MM.1S (cell line): Measurements from ENCODE around the gene OR13C9.
"Not testable (repeated sequence)": the region's sequence is repeated elsewhere in the genome, so short reads cannot be mapped to it uniquely, and the experiment has no call there.

Experiments
- EZH2 ChIP-seq: fragments of 300-600 bp; sonication (generic); optimal IDR thresholded peaks from 2 replicates; pipeline ENCODE3; 2017; ENCODE audit warnings: low read depth, mild to moderate bottlenecking, antibody characterized with exemption, low read length, mixed read lengths
- TF ChIP-seq, protein P1 (sequence below): fragments of 300-600 bp; sonication (generic); IDR thresholded peaks from 2 replicates; pipeline ENCODE4 v1.5.1; 2016; ENCODE audit warnings: antibody characterized with exemption, low read length, mixed read lengths

DNA sequence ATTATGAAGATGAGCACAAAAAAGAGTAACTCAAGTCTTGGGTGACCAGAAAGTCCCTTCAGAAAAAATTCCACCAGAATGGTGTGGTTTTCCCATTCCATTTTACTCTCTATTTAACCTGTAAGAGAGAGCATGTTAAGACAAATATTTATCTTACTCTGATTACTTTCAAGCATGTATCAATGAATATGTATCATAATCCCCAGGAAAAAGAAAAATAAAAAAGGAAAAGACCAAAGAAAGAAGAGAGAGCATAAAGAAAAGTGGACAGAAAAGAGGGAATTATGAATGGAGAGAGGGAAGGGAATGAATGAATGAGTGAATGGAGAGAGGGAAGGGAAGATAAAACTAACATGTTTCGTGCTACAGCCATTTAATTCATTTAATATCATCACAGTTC is 12.5 kb downstream of the OR13C9 start, which contains the start of gene OR13C2:
- TF ChIP-seq, protein P1, sequence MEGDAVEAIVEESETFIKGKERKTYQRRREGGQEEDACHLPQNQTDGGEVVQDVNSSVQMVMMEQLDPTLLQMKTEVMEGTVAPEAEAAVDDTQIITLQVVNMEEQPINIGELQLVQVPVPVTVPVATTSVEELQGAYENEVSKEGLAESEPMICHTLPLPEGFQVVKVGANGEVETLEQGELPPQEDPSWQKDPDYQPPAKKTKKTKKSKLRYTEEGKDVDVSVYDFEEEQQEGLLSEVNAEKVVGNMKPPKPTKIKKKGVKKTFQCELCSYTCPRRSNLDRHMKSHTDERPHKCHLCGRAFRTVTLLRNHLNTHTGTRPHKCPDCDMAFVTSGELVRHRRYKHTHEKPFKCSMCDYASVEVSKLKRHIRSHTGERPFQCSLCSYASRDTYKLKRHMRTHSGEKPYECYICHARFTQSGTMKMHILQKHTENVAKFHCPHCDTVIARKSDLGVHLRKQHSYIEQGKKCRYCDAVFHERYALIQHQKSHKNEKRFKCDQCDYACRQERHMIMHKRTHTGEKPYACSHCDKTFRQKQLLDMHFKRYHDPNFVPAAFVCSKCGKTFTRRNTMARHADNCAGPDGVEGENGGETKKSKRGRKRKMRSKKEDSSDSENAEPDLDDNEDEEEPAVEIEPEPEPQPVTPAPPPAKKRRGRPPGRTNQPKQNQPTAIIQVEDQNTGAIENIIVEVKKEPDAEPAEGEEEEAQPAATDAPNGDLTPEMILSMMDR, result not testable (repeated sequence)
- TF ChIP-seq EZH2, result not testable (repeated sequence)
